HepG2 (cell line): Measurements from ENCODE around the gene FKBP10. TPM values are rescaled to one million over a fixed set of nuclear protein-coding genes. Genes with fewer than 3 reads are reported as not detected.

Source experiments
- KLF16 ChIP-seq, 2 experiments: sonication (generic) in 1 of 2; formaldehyde crosslinking in 1 of 2; IDR thresholded peaks; 2 replicates each; pipeline versions ENCODE4 v1.6.1 to v1.8.0; 2016 to 2023; ENCODE audit warnings: missing genetic modification reagents in 2 of 2, missing compliant biosample characterization in 1 of 2
- MYPOP ChIP-seq: sonication (generic); formaldehyde crosslinking; IDR thresholded peaks from 2 replicates; pipeline ENCODE4 v1.8.1; 2023; ENCODE audit warnings: mild to moderate bottlenecking, moderate library complexity, missing genetic modification reagents
- PHF20 ChIP-seq: sonication (generic); formaldehyde crosslinking; IDR thresholded peaks from 2 replicates; pipeline ENCODE4 v1.5.0; 2020; ENCODE audit warnings: mild to moderate bottlenecking, missing genetic modification reagents
- REPIN1 ChIP-seq: sonication (generic); formaldehyde crosslinking; IDR thresholded peaks from 2 replicates; pipeline ENCODE4 v1.8.0; 2022; ENCODE audit warnings: missing genetic modification reagents, low read depth, mild to moderate bottlenecking, borderline replicate concordance
- RFX1 ChIP-seq: fragments of 450-650 bp; IDR thresholded peaks from 2 replicates; pipeline ENCODE4 v1.6.1; 2017
- SMAD1 ChIP-seq: sonication (generic); formaldehyde crosslinking; IDR thresholded peaks from 2 replicates; pipeline ENCODE4 v1.4.0; 2020; ENCODE audit warnings: missing genetic modification reagents, low read depth, mild to moderate bottlenecking, borderline replicate concordance
- TCF12 ChIP-seq, 2 experiments: fragments of 450-650 bp in 1 of 2; sonication (generic) in 1 of 2; formaldehyde crosslinking in 1 of 2; IDR thresholded peaks; 2 replicates each; pipeline versions ENCODE4 v1.6.1 to v1.8.0; 2017 to 2022; ENCODE audit warnings: antibody characterized with exemption in 1 of 2, mild to moderate bottlenecking in 1 of 2, missing genetic modification reagents in 1 of 2, moderate library complexity in 1 of 2
- THAP7 ChIP-seq: sonication (generic); formaldehyde crosslinking; IDR thresholded peaks from 2 replicates; pipeline ENCODE4 v1.8.1; 2023; ENCODE audit warnings: mild to moderate bottlenecking, missing genetic modification reagents
- ZEB1 ChIP-seq: IDR thresholded peaks from 2 replicates; pipeline ENCODE4 v1.6.1; 2012; ENCODE audit warnings: mild to moderate bottlenecking, low read depth, inconsistent platforms; ENCODE audit not compliant: insufficient replicate concordance
- ZFP91 ChIP-seq: sonication (generic); formaldehyde crosslinking; IDR thresholded peaks from 2 replicates; pipeline ENCODE4 v1.9.0; 2022; ENCODE audit warnings: missing genetic modification reagents, mild to moderate bottlenecking, borderline replicate concordance
- ZMYM2 ChIP-seq: sonication (generic); formaldehyde crosslinking; IDR thresholded peaks from 2 replicates; pipeline ENCODE4 v1.8.0; 2022; ENCODE audit warnings: mild to moderate bottlenecking, missing genetic modification reagents
- ZNF292 ChIP-seq: sonication (generic); formaldehyde crosslinking; IDR thresholded peaks from 2 replicates; pipeline ENCODE4 v1.8.1; 2022; ENCODE audit warnings: mild to moderate bottlenecking, low read depth, missing genetic modification reagents, borderline replicate concordance
- ZNF326 ChIP-seq: sonication (generic); formaldehyde crosslinking; IDR thresholded peaks from 2 replicates; pipeline ENCODE4 v1.4.0; 2020; ENCODE audit warnings: missing genetic modification reagents, borderline replicate concordance
- ZNF350 ChIP-seq: sonication (generic); formaldehyde crosslinking; IDR thresholded peaks from 2 replicates; pipeline ENCODE4 v1.4.0; 2020; ENCODE audit warnings: mild to moderate bottlenecking, low read depth, missing genetic modification reagents, borderline replicate concordance
- ZNF512B ChIP-seq: sonication (generic); formaldehyde crosslinking; IDR thresholded peaks from 2 replicates; pipeline ENCODE4 v1.5.1; 2020; ENCODE audit warnings: missing genetic modification reagents, mild to moderate bottlenecking, borderline replicate concordance
- ZNF770 ChIP-seq: sonication (generic); formaldehyde crosslinking; IDR thresholded peaks from 2 replicates; pipeline ENCODE4 v1.5.0; 2020; ENCODE audit warnings: mild to moderate bottlenecking, missing genetic modification reagents
- ZNF788 ChIP-seq: sonication (generic); formaldehyde crosslinking; IDR thresholded peaks from 2 replicates; pipeline ENCODE4 v1.5.0; 2020; ENCODE audit warnings: mild to moderate bottlenecking, missing genetic modification reagents, borderline replicate concordance
- polyA plus RNA-seq, 8 experiments: library from polyadenylated mRNA; depleted of rRNA in 3 of 8; stranded (reverse) in 7 of 8; unstranded in 1 of 8; fragments of >200 nt; fragmentation: Illumina TruSeq in 4 of 8; extraction: Trizol in 4 of 8; gene quantifications; 2 replicates each; pipeline versions ENCODE4 v1.2.1 to v1.2.3, GENCODE V29; 2011 to 2016; ENCODE audit warnings: low read depth in 4 of 8, missing spikeins in 1 of 8, mixed read lengths in 1 of 8; ENCODE audit not compliant: insufficient read depth in 1 of 8
- total RNA-seq, 5 experiments: library from RNA; depleted of rRNA; stranded (reverse); fragments of >200 nt; fragmentation: Illumina TruSeq; extraction: Trizol; gene quantifications; 2 replicates each; pipeline ENCODE4 v1.2.3, GENCODE V29; 2016; ENCODE audit warnings: low read depth in 1 of 5

FKBP10 gene
- total and polyA plus RNA-seq, 2 of the 13 experiments (the other 11 are each of a cell fraction or from before 2014, with no cell fraction given): 149 to 573 TPM

- TF ChIP-seq ZNF326 (CRISPR knock-in tag): no peak
- TF ChIP-seq MYPOP (CRISPR knock-in tag): peak; percentile 27; the same call in 1 of the 2 replicates
- 0 out of 2 replicates have a peak, but pooled peaks have one; percentile 23 for TF ChIP-seq SMAD1 (CRISPR knock-in tag)
- peak; percentile 54; the same call in 1 of the 2 replicates for TF ChIP-seq ZNF512B (CRISPR knock-in tag)
- peak; percentile 48; the same call in 1 of the 2 replicates for TF ChIP-seq ZFP91 (CRISPR knock-in tag)
- TF ChIP-seq ZMYM2 (CRISPR knock-in tag): 0 out of 2 replicates have a peak, but pooled peaks have one; percentile 47
- TF ChIP-seq ZEB1: peak; percentile 53
- peak; percentile 45; the same call in 1 of the 2 replicates for TF ChIP-seq PHF20 (CRISPR knock-in tag)
- peak; percentile 49; the same call in 1 of the 2 replicates for TF ChIP-seq ZNF350
- TF ChIP-seq RFX1: no peak
- TF ChIP-seq THAP7 (CRISPR knock-in tag): peak; percentile 44; the same call in 1 of the 2 replicates
- TF ChIP-seq TCF12 (IDR thresholded peaks at IDR 0.05): no peak
- TF ChIP-seq TCF12 (CRISPR knock-in tag; IDR thresholded peaks at IDR 0.05): no peak
- TF ChIP-seq ZNF292: peak; percentile 66
- TF ChIP-seq ZNF788: 0 out of 2 replicates have a peak, but pooled peaks have one; percentile 28
- no peak for TF ChIP-seq REPIN1 (CRISPR knock-in tag)
- peak in 1 of 2 experiments; percentile 12; a peak in 1 of 4 replicates for TF ChIP-seq KLF16 (CRISPR knock-in tag; IDR thresholded peaks at IDR 0.05)
- TF ChIP-seq ZNF770: peak; percentile 90
Measured at GRCh38 chr17:41792845-41793783, 19.7 kb upstream of the FKBP10 start (continued).
